GM12873 (cell line): ENCODE data around the gene TSC22D3.

ENCODE experiments used
- CTCF ChIP-seq: IDR thresholded peaks from 2 replicates; pipeline ENCODE4 v1.5.1; 2012; ENCODE audit warnings: low read depth, mild to moderate bottlenecking, moderate library complexity, low read length, control low read depth; ENCODE audit not compliant: insufficient read depth; ENCODE audit errors: missing control alignments

TSC22D3 gene

GRCh38 chrX:107709266-107709806 lies 66.3 kb downstream of the TSC22D3 start:
- TF ChIP-seq CTCF = no peak

GRCh38 chrX:107708762-107709161 lies 66.8 kb downstream of the TSC22D3 start:
- TF ChIP-seq CTCF = no peak

GRCh38 chrX:107707866-107708265 lies 67.7 kb downstream of the TSC22D3 start:
- TF ChIP-seq CTCF = no peak

GRCh38 chrX:107706309-107706708 lies 69.3 kb downstream of the TSC22D3 start:
- no peak for TF ChIP-seq CTCF

- no peak for TF ChIP-seq CTCF
Observed at GRCh38 chrX:107704587-107704986, 71.0 kb downstream of the TSC22D3 start.

GRCh38 chrX:107704181-107704580 lies 71.4 kb downstream of the TSC22D3 start:
- TF ChIP-seq CTCF = no peak

GRCh38 chrX:107701493-107702121 lies 74.0 kb downstream of the TSC22D3 start:
- no peak for TF ChIP-seq CTCF
